Renal pelvis (tissue), 4 donors: ENCODE results near the gene PDE4DIP. TPM values are rescaled to one million over a fixed set of nuclear protein-coding genes. Genes with fewer than 3 reads are reported as not detected.
"Not testable (repeated sequence)": the region's sequence is repeated elsewhere in the genome, so short reads cannot be mapped to it uniquely, and the experiment has no call there.

Experiments
- DNase-seq: peaks from one replicate; pipeline ENCODE4 v3.0.0-alpha.2; 2013
- polyA plus RNA-seq, 3 donors: library from polyadenylated mRNA; unstranded; fragments of 120-200 nt; gene quantifications; one replicate each; pipeline ENCODE4 v1.2.1, GENCODE V29; 2013; ENCODE audit not compliant: insufficient read length in 3 of 3

Gene PDE4DIP
- polyA plus RNA-seq, 3 donors = 107 to 125 (median 122) TPM

DNA sequence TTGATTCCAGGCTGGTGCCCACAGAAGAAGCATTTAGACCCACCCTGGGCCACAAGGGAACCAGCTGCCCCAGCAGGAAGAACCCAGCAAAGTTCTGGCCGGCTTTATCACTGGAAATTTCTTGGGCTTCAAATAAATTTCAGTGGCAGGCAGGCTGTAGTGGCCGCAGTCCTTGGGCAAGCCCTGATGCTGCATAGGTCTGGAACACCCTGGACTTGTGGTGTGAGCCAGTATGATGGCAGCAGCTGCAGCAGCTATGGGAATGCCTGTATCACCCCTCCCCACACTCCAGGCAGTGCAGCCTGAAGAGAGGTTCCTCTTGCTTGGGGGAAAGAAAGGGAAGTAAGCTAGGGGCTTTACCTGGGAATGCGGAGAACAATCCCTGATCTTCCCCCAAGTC lies 189.7 kb downstream of the PDE4DIP start:
- DNase-seq = not testable (repeated sequence)

DNA sequence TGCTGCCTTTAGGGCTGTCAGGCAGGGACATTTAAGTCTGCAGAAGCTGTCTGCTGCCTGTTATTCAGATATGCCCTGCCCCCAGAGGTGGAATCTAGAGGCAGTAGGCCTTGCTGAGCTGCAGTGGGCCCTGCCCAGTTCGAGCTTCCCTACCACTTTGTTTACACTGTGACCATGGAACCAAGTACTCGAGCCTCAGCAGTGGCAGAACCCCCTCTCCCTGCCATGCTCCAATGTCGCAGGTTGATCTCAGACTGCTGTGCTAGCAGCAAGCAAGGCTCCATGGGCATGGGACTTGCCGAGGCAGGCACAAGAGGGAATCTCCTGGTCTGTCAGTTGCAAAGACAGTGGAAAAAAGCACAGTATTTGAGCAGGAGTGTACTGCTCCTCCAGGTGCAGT lies 198.8 kb downstream of the PDE4DIP start:
- DNase-seq = not testable (repeated sequence)

DNA sequence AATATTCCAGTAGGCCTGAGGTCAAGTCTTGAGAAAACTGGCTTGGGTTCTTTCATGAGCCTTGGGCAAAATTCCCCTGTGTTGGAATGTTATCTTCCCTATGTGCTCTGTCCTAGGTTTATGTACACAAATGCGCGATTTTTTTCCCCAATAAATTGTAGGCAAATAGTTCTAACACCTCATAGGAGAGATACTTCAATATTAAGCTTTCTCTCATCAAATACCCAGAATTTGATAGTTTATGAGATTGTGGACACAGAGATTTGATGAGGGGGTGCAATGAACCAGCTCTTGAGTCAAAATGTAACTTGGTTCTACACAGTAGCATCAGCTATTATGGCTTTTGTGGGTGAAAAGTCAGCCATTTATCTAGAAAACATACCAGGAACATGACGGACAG lies 220.4 kb downstream of the PDE4DIP start:
- DNase-seq = not testable (repeated sequence)

DNA sequence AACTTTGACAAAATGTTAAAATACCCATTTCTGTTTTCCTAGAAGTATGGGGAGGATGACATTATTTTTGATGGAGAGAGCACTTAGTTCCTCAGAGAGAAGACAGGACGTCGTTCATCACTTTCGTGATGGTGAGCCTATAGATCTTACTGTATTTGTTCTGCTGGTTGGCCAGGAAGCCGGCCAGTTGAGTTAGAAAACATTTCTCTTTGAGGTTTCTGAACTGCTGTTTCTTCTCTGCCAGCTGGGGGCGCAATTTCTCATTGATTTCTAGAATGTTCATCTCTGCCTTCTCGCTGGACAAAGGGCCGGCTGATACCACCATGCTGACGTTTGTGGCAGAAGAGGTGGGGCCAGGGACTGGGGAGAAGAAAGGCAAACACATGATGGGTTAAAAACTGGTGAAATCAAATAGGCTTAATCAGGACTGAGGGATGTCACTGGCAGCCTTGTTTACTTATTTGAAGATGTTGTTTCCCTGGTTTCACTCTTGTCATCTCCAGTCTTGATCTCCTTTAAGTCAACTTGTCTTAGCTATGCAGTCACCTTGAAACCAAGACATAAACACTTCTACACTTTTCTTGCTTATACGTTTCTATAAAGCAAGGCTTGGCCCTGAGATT lies 231.4 kb downstream of the PDE4DIP start:
- not testable (repeated sequence) for DNase-seq

Other genes starting within 250 kb of the PDE4DIP start
- gene NBPF14, start 248.4 kb upstream of the PDE4DIP start, polyA plus RNA-seq = 10 to 100 TPM; 29.8 to 42.8 (median 34.7) TPM
- 1 to 10 TPM; 1.6 to 3.9 (median 2.3) TPM for gene NUDT4B, start 95.7 kb upstream of the PDE4DIP start, polyA plus RNA-seq